Measurements from ENCODE around the gene NUP62CL. TPM values are rescaled to one million over a fixed set of nuclear protein-coding genes. Genes with fewer than 3 reads are reported as not detected.
"Not testable (repeated sequence)": the region's sequence is repeated elsewhere in the genome, so short reads cannot be mapped to it uniquely, and the experiment has no call there.

Gene NUP62CL
- total RNA-seq, 2 experiments from 2014 or later, result 10.6 to 37.6 TPM

GRCh38 chrX:107168257-107168656 is 38.0 kb downstream of the NUP62CL start:
- no peaks in the 10 kb centered on the region for H3K79me2 ChIP-seq (ENCODE audit: insufficient read depth, low read depth, low read length)
- H3K36me3 ChIP-seq (ENCODE audit: insufficient read depth, low read length), result no peaks in the 10 kb centered on the region
- H4K20me1 ChIP-seq (ENCODE audit: insufficient read depth, low read length), result no peaks in the 10 kb centered on the region
- no peak overlapping the region for H3K4me3 ChIP-seq (ENCODE audit: low read depth, low read length, poor library complexity, severe bottlenecking)
- BruUV-seq (replicated peaks), result no TSS peak
- no peak for DNase-seq (ENCODE audit: low spot score)
- no peaks in the 10 kb centered on the region for H3K9me2 ChIP-seq (ENCODE audit: insufficient read depth, low read length)
- H3K4me2 ChIP-seq (ENCODE audit: low read length), result no peak overlapping the region
- no peak overlapping the region for H3K27ac ChIP-seq (ENCODE audit: low read depth, low read length, poor library complexity, severe bottlenecking)
- no peaks in the 10 kb centered on the region for H3K4me1 ChIP-seq (ENCODE audit: insufficient read depth, low read length, poor library complexity, severe bottlenecking)
- H3K9me3 ChIP-seq (ENCODE audit: low read length), result no peaks in the 10 kb centered on the region
- ChIA-PET CTCF (ENCODE audit: unreplicated experiment) (no interaction called here), POLR2A (no interaction called here)
- no peak overlapping the region for H2AFZ ChIP-seq (ENCODE audit: low read length)
- no peak for TF ChIP-seq EZH2phosphoT487 (IDR thresholded peaks at IDR 0.05; ENCODE audit: borderline replicate concordance, low read depth, low read length)
- TF ChIP-seq, protein P1, sequence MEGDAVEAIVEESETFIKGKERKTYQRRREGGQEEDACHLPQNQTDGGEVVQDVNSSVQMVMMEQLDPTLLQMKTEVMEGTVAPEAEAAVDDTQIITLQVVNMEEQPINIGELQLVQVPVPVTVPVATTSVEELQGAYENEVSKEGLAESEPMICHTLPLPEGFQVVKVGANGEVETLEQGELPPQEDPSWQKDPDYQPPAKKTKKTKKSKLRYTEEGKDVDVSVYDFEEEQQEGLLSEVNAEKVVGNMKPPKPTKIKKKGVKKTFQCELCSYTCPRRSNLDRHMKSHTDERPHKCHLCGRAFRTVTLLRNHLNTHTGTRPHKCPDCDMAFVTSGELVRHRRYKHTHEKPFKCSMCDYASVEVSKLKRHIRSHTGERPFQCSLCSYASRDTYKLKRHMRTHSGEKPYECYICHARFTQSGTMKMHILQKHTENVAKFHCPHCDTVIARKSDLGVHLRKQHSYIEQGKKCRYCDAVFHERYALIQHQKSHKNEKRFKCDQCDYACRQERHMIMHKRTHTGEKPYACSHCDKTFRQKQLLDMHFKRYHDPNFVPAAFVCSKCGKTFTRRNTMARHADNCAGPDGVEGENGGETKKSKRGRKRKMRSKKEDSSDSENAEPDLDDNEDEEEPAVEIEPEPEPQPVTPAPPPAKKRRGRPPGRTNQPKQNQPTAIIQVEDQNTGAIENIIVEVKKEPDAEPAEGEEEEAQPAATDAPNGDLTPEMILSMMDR (conservative IDR thresholded peaks at IDR 0.05; ENCODE audit: low read length), result no peak
- intact Hi-C loops (cut with micrococcal nuclease; ENCODE audit: unreplicated experiment), result no loop called here

GRCh38 chrX:107167163-107167921 is 38.9 kb downstream of the NUP62CL start:
- H3K9me2 ChIP-seq (ENCODE audit: insufficient read depth, low read length), result no peaks in the 10 kb centered on the region
- no peaks in the 10 kb centered on the region for H3K9me3 ChIP-seq (ENCODE audit: low read length)
- no peaks in the 10 kb centered on the region for H3K4me1 ChIP-seq (ENCODE audit: insufficient read depth, low read length, poor library complexity, severe bottlenecking)
- intact Hi-C loops (cut with micrococcal nuclease; ENCODE audit: unreplicated experiment), result no loop called here
- H3K27ac ChIP-seq (ENCODE audit: low read depth, low read length, poor library complexity, severe bottlenecking), result no peak overlapping the region
- BruUV-seq (replicated peaks), result no TSS peak
- no peak for DNase-seq (ENCODE audit: low spot score)
- ChIA-PET POLR2A (interaction anchor here (0.5 kb wide), 1 partner anchor 27 kb away, joined by 12 read pairs; no protein-coding TSS in a partner anchor), CTCF (ENCODE audit: unreplicated experiment) (no interaction called here)
- TF ChIP-seq, protein P1 (conservative IDR thresholded peaks at IDR 0.05; ENCODE audit: low read length), result no peak
- TF ChIP-seq EZH2phosphoT487 (IDR thresholded peaks at IDR 0.05; ENCODE audit: borderline replicate concordance, low read depth, low read length), result no peak
- H3K79me2 ChIP-seq (ENCODE audit: insufficient read depth, low read depth, low read length), result no peaks in the 10 kb centered on the region
- no peak overlapping the region for H2AFZ ChIP-seq (ENCODE audit: low read length)
- no peaks in the 10 kb centered on the region for H4K20me1 ChIP-seq (ENCODE audit: insufficient read depth, low read length)
- no peak overlapping the region for H3K4me3 ChIP-seq (ENCODE audit: low read depth, low read length, poor library complexity, severe bottlenecking)
- no peak overlapping the region for H3K4me2 ChIP-seq (ENCODE audit: low read length)
- H3K36me3 ChIP-seq (ENCODE audit: insufficient read depth, low read length), result no peaks in the 10 kb centered on the region

- H3K27ac ChIP-seq (ENCODE audit: low read depth, low read length, poor library complexity, severe bottlenecking); POLR2A ChIA-PET; H3K4me2 ChIP-seq (ENCODE audit: low read length); BruUV-seq (replicated peaks); CTCF ChIA-PET (ENCODE audit: unreplicated experiment); H3K9me3 ChIP-seq (ENCODE audit: low read length); H4K20me1 ChIP-seq (ENCODE audit: insufficient read depth, low read length); intact Hi-C loops (cut with micrococcal nuclease; ENCODE audit: unreplicated experiment); H3K4me3 ChIP-seq (ENCODE audit: low read depth, low read length, poor library complexity, severe bottlenecking); H3K79me2 ChIP-seq (ENCODE audit: insufficient read depth, low read depth, low read length); H3K4me1 ChIP-seq (ENCODE audit: insufficient read depth, low read length, poor library complexity, severe bottlenecking); H3K36me3 ChIP-seq (ENCODE audit: insufficient read depth, low read length); H2AFZ ChIP-seq (ENCODE audit: low read length); H3K9me2 ChIP-seq (ENCODE audit: insufficient read depth, low read length); DNase-seq (ENCODE audit: low spot score): not testable (repeated sequence)
Observed at GRCh38 chrX:107157618-107158017, 48.6 kb downstream of the NUP62CL start.

GRCh38 chrX:107155621-107156430 is 50.4 kb downstream of the NUP62CL start:
- H3K4me1 ChIP-seq (ENCODE audit: insufficient read depth, low read length, poor library complexity, severe bottlenecking); H3K79me2 ChIP-seq (ENCODE audit: insufficient read depth, low read depth, low read length); DNase-seq (ENCODE audit: low spot score); intact Hi-C loops (cut with micrococcal nuclease; ENCODE audit: unreplicated experiment); H3K4me2 ChIP-seq (ENCODE audit: low read length); BruUV-seq (replicated peaks); H3K4me3 ChIP-seq (ENCODE audit: low read depth, low read length, poor library complexity, severe bottlenecking); H3K9me3 ChIP-seq (ENCODE audit: low read length); CTCF ChIA-PET (ENCODE audit: unreplicated experiment); H2AFZ ChIP-seq (ENCODE audit: low read length); H3K27ac ChIP-seq (ENCODE audit: low read depth, low read length, poor library complexity, severe bottlenecking); H3K9me2 ChIP-seq (ENCODE audit: insufficient read depth, low read length); POLR2A ChIA-PET; H4K20me1 ChIP-seq (ENCODE audit: insufficient read depth, low read length); H3K36me3 ChIP-seq (ENCODE audit: insufficient read depth, low read length): not testable (repeated sequence)
